GM12878 (cell line): ENCODE data around the gene ITGAD. TPM values are rescaled to one million over a fixed set of nuclear protein-coding genes. Genes with fewer than 3 reads are reported as not detected.

Experiments used
- CEBPZ ChIP-seq: fragments of 150-350 bp; IDR thresholded peaks from 2 replicates; pipeline ENCODE4 v1.6.1; 2016; ENCODE audit warnings: low read depth, low read length
- YY1 ChIP-seq: IDR thresholded peaks from 2 replicates; pipeline ENCODE4 v1.6.1; 2011; ENCODE audit warnings: low read depth, mild to moderate bottlenecking, low read length
- ZNF217 ChIP-seq: fragments of 450-650 bp; IDR thresholded peaks from 2 replicates; pipeline ENCODE4 v1.6.1; 2017; ENCODE audit warnings: antibody characterized with exemption, mild to moderate bottlenecking
- polyA plus RNA-seq, 11 experiments: library from polyadenylated mRNA; depleted of rRNA in 4 of 11; unstranded in 6 of 11; stranded (reverse) in 5 of 11; fragments of >200 nt; fragmentation: Nextera tagmentation in 4 of 11; fragmentation: Illumina TruSeq in 1 of 11; extraction: Ambion mirVana in 4 of 11; extraction: Trizol in 1 of 11; gene quantifications; 1 replicate in 1 of 11; 2 replicates in 10 of 11; pipeline versions ENCODE4 v1.2.1 to v1.2.3, GENCODE V29; 2011 to 2016; ENCODE audit warnings: inconsistent platforms in 2 of 11, missing spikeins in 2 of 11, low read depth in 1 of 11
- total RNA-seq, 4 experiments: library from RNA; depleted of rRNA in 3 of 4; stranded (reverse); fragments of >200 nt in 3 of 4; fragmentation: Illumina TruSeq in 1 of 4; extraction: Trizol in 1 of 4; gene quantifications; 2 replicates each; pipeline versions ENCODE4 v1.2.1 to v1.2.3, GENCODE V29; 2013 to 2021
- TF ChIP-seq, protein P1 (sequence below): fragments of 450-650 bp; formaldehyde crosslinking; IDR thresholded peaks from 2 replicates; pipeline ENCODE4 v1.5.0; 2022; ENCODE audit warnings: mild to moderate bottlenecking, missing genetic modification characterization

ITGAD gene
- total and polyA plus RNA-seq, 10 of the 15 experiments (the other 5 are each of a cell fraction or from before 2014, with no cell fraction given) = 0.29 to 4.0 (median 1.2) TPM

- TF ChIP-seq, protein P1, sequence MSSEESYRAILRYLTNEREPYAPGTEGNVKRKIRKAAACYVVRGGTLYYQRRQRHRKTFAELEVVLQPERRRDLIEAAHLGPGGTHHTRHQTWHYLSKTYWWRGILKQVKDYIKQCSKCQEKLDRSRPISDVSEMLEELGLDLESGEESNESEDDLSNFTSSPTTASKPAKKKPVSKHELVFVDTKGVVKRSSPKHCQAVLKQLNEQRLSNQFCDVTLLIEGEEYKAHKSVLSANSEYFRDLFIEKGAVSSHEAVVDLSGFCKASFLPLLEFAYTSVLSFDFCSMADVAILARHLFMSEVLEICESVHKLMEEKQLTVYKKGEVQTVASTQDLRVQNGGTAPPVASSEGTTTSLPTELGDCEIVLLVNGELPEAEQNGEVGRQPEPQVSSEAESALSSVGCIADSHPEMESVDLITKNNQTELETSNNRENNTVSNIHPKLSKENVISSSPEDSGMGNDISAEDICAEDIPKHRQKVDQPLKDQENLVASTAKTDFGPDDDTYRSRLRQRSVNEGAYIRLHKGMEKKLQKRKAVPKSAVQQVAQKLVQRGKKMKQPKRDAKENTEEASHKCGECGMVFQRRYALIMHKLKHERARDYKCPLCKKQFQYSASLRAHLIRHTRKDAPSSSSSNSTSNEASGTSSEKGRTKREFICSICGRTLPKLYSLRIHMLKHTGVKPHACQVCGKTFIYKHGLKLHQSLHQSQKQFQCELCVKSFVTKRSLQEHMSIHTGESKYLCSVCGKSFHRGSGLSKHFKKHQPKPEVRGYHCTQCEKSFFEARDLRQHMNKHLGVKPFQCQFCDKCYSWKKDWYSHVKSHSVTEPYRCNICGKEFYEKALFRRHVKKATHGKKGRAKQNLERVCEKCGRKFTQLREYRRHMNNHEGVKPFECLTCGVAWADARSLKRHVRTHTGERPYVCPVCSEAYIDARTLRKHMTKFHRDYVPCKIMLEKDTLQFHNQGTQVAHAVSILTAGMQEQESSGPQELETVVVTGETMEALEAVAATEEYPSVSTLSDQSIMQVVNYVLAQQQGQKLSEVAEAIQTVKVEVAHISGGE (CRISPR knock-in tag) = no peak
- TF ChIP-seq YY1 (no peak), CEBPZ (no peak), ZNF217 (no peak)
- TF ChIP-seq, all 136 proteins: peak for 0
Observed at GRCh38 chr16:31474773-31475738, 81.9 kb downstream of the ITGAD start (continued).
